ENCODE results near the gene POLR1E. TPM values are rescaled to one million over a fixed set of nuclear protein-coding genes. Genes with fewer than 3 reads are reported as not detected.

The POLR1E gene
- total RNA-seq, 4 donors from 2014 or later = 14.8 to 23.3 (median 18.5) TPM

GRCh38 chr9:37441776-37442370, 43.9 kb upstream of the POLR1E start:
- H3K4me3 ChIP-seq (replicated peaks in 1 of 3) = no peak overlapping the region
- TF ChIP-seq POLR2A (IDR thresholded peaks at IDR 0.05) (no peak), CTCF (IDR thresholded peaks at IDR 0.05) (no peak)
- intact Hi-C loops (cut with DNase I) = no loop called here
- peaks cover 49 to 51% of the 10 kb centered on the region in 2 donors for H3K36me3 ChIP-seq
- H3K27me3 ChIP-seq = no peaks in the 10 kb centered on the region
- no peaks in the 10 kb centered on the region for H3K9me3 ChIP-seq
- no peak overlapping the region for H3K27ac ChIP-seq
- no peaks in the 10 kb centered on the region for H3K4me1 ChIP-seq
- WGBS, 2 donors = 90 to 96% methylated on average over 19 of the region's 21 CpGs
- DNase-seq = no peak

- TF ChIP-seq POLR2A (IDR thresholded peaks at IDR 0.05) (no peak), CTCF (IDR thresholded peaks at IDR 0.05) (no peak)
- Histone ChIP-seq H3K4me1 (no peaks in the 10 kb centered on the region), H3K27ac (no peak overlapping the region), H3K4me3 (replicated peaks in 1 of 3) (no peak overlapping the region), H3K27me3 (no peaks in the 10 kb centered on the region), H3K36me3 (peaks cover 42 to 46% of the 10 kb centered on the region in 2 donors), H3K9me3 (no peaks in the 10 kb centered on the region)
- DNase-seq = no peak
- WGBS, 2 donors = 87 to 93% methylated on average over 2 of the region's 2 CpGs
- intact Hi-C loops (cut with DNase I) = no loop called here
These were observed 43.2 kb upstream of the POLR1E start for GRCh38 chr9:37442556-37442955.

GRCh38 chr9:37443566-37443965, 42.2 kb upstream of the POLR1E start:
- no peak for DNase-seq
- no peak overlapping the region for H3K27ac ChIP-seq
- intact Hi-C loops (cut with DNase I) = no loop called here
- H3K4me3 ChIP-seq (replicated peaks in 1 of 3) = no peak overlapping the region
- peaks cover 32 to 38% of the 10 kb centered on the region in 2 donors for H3K36me3 ChIP-seq
- TF ChIP-seq POLR2A (IDR thresholded peaks at IDR 0.05) (no peak), CTCF (IDR thresholded peaks at IDR 0.05) (no peak)
- no peaks in the 10 kb centered on the region for H3K9me3 ChIP-seq
- H3K27me3 ChIP-seq = no peaks in the 10 kb centered on the region
- WGBS, 2 donors = 94 to 95% methylated on average over 5 of the region's 5 CpGs
- no peaks in the 10 kb centered on the region for H3K4me1 ChIP-seq

GRCh38 chr9:37444890-37445289, 40.9 kb upstream of the POLR1E start:
- DNase-seq = no peak
- no peak overlapping the region for H3K4me3 ChIP-seq (replicated peaks in 1 of 3)
- H3K4me1 ChIP-seq = no peaks in the 10 kb centered on the region
- 84 to 91% methylated on average over 2 of the region's 2 CpGs for WGBS, 2 donors
- peaks cover 24 to 27% of the 10 kb centered on the region in 2 donors for H3K36me3 ChIP-seq
- no peak overlapping the region for H3K27ac ChIP-seq
- TF ChIP-seq CTCF (IDR thresholded peaks at IDR 0.05) = no peak
- TF ChIP-seq POLR2A (IDR thresholded peaks at IDR 0.05) = no peak
- no peaks in the 10 kb centered on the region for H3K9me3 ChIP-seq
- no peaks in the 10 kb centered on the region for H3K27me3 ChIP-seq
- intact Hi-C loops (cut with DNase I) = no loop called here

- Histone ChIP-seq H3K27me3 (no peaks in the 10 kb centered on the region), H3K4me3 (replicated peaks in 1 of 3) (no peak overlapping the region), H3K9me3 (no peaks in the 10 kb centered on the region), H3K36me3 (peaks cover 16 to 19% of the 10 kb centered on the region in 2 donors), H3K4me1 (no peaks in the 10 kb centered on the region), H3K27ac (no peak overlapping the region)
- no peak for DNase-seq
- 88 to 95% methylated on average over 6 of the region's 6 CpGs for WGBS, 2 donors
- TF ChIP-seq POLR2A (IDR thresholded peaks at IDR 0.05) = no peak
- no peak for TF ChIP-seq CTCF (IDR thresholded peaks at IDR 0.05)
- intact Hi-C loops (cut with DNase I) = no loop called here
These were observed 39.9 kb upstream of the POLR1E start for GRCh38 chr9:37445832-37446231.
